Breast epithelium (tissue), 4 donors: ENCODE data around the gene C12orf57. TPM values are rescaled to one million over a fixed set of nuclear protein-coding genes. Genes with fewer than 3 reads are reported as not detected.
"Not testable (repeated sequence)": the region's sequence is repeated elsewhere in the genome, so short reads cannot be mapped to it uniquely, and the experiment has no call there.

Source experiments
- DNase-seq, 2 donors: peaks; one replicate each; pipeline ENCODE4 v3.0.0-alpha.2; 2019; ENCODE audit warnings: low spot score in 2 of 2
- H3K27ac ChIP-seq, 2 donors: fragments of 200-600 bp; sonication (generic) in 1 of 2; one replicate each; pipeline ENCODE4 v1.5.1; 2016 to 2019; ENCODE audit warnings: mild to moderate bottlenecking in 1 of 2
- H3K27me3 ChIP-seq, 2 donors: fragments of 200-600 bp; sonication (generic) in 1 of 2; one replicate each; pipeline versions ENCODE4 v1.5.1 to v1.6.0; 2017 to 2019; ENCODE audit warnings: control low read depth in 1 of 2, mild to moderate bottlenecking in 1 of 2
- H3K36me3 ChIP-seq: fragments of 200-600 bp; one replicate; pipeline ENCODE4 v1.5.1; 2019
- H3K4me1 ChIP-seq, 2 donors: fragments of 200-600 bp; sonication (generic); one replicate each; pipeline ENCODE4 v1.5.1; 2016 to 2019; ENCODE audit warnings: control low read depth in 1 of 2
- H3K4me3 ChIP-seq, 3 donors: fragments of 200-600 bp; sonication (generic); 1 replicate in 2 of 3; 2 replicates in 1 of 3; pipeline ENCODE4 v1.5.1; 2016 to 2019; ENCODE audit warnings: mild to moderate bottlenecking in 3 of 3, moderate library complexity in 2 of 3
- H3K9me3 ChIP-seq, 2 donors: fragments of 200-600 bp; sonication (generic) in 1 of 2; one replicate each; pipeline ENCODE4 v1.5.1; 2016 to 2019; ENCODE audit warnings: control low read depth in 1 of 2
- CTCF ChIP-seq, 3 donors: fragments of 450-650 bp; IDR thresholded peaks; one replicate each; pipeline ENCODE4 v1.5.1; 2016 to 2017; ENCODE audit warnings: antibody characterized with exemption in 3 of 3, mild to moderate bottlenecking in 3 of 3, moderate library complexity in 3 of 3
- POLR2A ChIP-seq: fragments of 450-650 bp; IDR thresholded peaks from one replicate; pipeline ENCODE4 v1.6.1; 2016; ENCODE audit warnings: antibody characterized with exemption, mild to moderate bottlenecking, moderate library complexity
- POLR2AphosphoS5 ChIP-seq, 3 donors: sonication (generic); formaldehyde crosslinking; IDR thresholded peaks; one replicate each; pipeline ENCODE4 v1.6.1; 2017; ENCODE audit warnings: antibody characterized with exemption in 3 of 3
- intact Hi-C: fragments of 100-400 bp; cut with DNase I; formaldehyde crosslinking; loops from one replicate; pipeline ENCODE4 v1.15.1; 2023; ENCODE audit warnings: low total_unique reads
- total RNA-seq, 3 donors: library from RNA; depleted of rRNA; stranded (reverse); fragments of >200 nt; gene quantifications; one replicate each; pipeline ENCODE4 v1.1.0, GENCODE V29; 2016

C12orf57 gene
- total RNA-seq, 3 donors from 2014 or later: 515 to 824 (median 547) TPM

GRCh38 chr12:6905414-6906040, 38.3 kb upstream of the C12orf57 start:
- no peak for TF ChIP-seq POLR2AphosphoS5 (IDR thresholded peaks at IDR 0.05)
- no peak for TF ChIP-seq POLR2A
- TF ChIP-seq CTCF (IDR thresholded peaks at IDR 0.05): no peak
- H3K9me3 ChIP-seq: no peaks in the 10 kb centered on the region
- H3K4me3 ChIP-seq: peak overlapping the region in 2 of 3 donors; percentile 72 to 77
- no peaks in the 10 kb centered on the region for H3K36me3 ChIP-seq
- no peaks in the 10 kb centered on the region for H3K27me3 ChIP-seq
- no peak for DNase-seq
- peak overlapping the region; percentile 93 to 94 for H3K27ac ChIP-seq
- intact Hi-C loops: no loop called here
- H3K4me1 ChIP-seq: no peaks in the 10 kb centered on the region

- H3K9me3 ChIP-seq, H3K4me1 ChIP-seq, H3K4me3 ChIP-seq, H3K27me3 ChIP-seq, intact Hi-C loops, H3K36me3 ChIP-seq, DNase-seq, H3K27ac ChIP-seq: not testable (repeated sequence)
Observed at GRCh38 chr12:6908141-6908540, 35.7 kb upstream of the C12orf57 start.

GRCh38 chr12:6909421-6910145, 34.2 kb upstream of the C12orf57 start:
- peaks cover 0 to 5% of the 10 kb centered on the region in 2 donors for H3K4me1 ChIP-seq
- intact Hi-C loops: no loop called here

GRCh38 chr12:6912164-6912935, 31.5 kb upstream of the C12orf57 start:
- no peak overlapping the region for H3K27ac ChIP-seq
- H3K9me3 ChIP-seq: no peaks in the 10 kb centered on the region
- no peak for DNase-seq
- peaks cover 0 to 5% of the 10 kb centered on the region in 2 donors for H3K4me1 ChIP-seq
- no peak for TF ChIP-seq POLR2AphosphoS5 (IDR thresholded peaks at IDR 0.05)
- no peak for TF ChIP-seq CTCF (IDR thresholded peaks at IDR 0.05)
- TF ChIP-seq POLR2A: no peak
- intact Hi-C loops: no loop called here
- H3K4me3 ChIP-seq: no peak overlapping the region
- H3K36me3 ChIP-seq: no peaks in the 10 kb centered on the region
- H3K27me3 ChIP-seq: no peaks in the 10 kb centered on the region

More at GRCh38 chr12:6909421-6910145, 34.2 kb upstream of the C12orf57 start:
- no peak for TF ChIP-seq CTCF (IDR thresholded peaks at IDR 0.05)
- no peak for TF ChIP-seq POLR2A
- no peak for TF ChIP-seq POLR2AphosphoS5 (IDR thresholded peaks at IDR 0.05)
- no peak for DNase-seq
- no peaks in the 10 kb centered on the region for H3K27me3 ChIP-seq
- no peaks in the 10 kb centered on the region for H3K9me3 ChIP-seq
- no peak overlapping the region for H3K27ac ChIP-seq
- H3K36me3 ChIP-seq: no peaks in the 10 kb centered on the region
- H3K4me3 ChIP-seq: no peak overlapping the region

GRCh38 chr12:6914246-6914946, 29.4 kb upstream of the C12orf57 start, which contains the start of gene ENO2:
Gene ENO2, plus strand, starts transcription at chr12:6914580. Its CDS starts 1,253 bp downstream, at chr12:6915833.
- H3K36me3 ChIP-seq: no peaks in the 10 kb centered on the region
- peaks cover 0 to 5% of the 10 kb centered on the region in 2 donors for H3K4me1 ChIP-seq
- H3K27me3 ChIP-seq: no peaks in the 10 kb centered on the region
- no peak for DNase-seq
- H3K4me3 ChIP-seq: peak within 1 kb of the TSS; percentile 59 to 87 (median 70)
- TF ChIP-seq POLR2AphosphoS5 (IDR thresholded peaks at IDR 0.05) (no peak), POLR2A (no peak), CTCF (IDR thresholded peaks at IDR 0.05) (no peak)
- H3K27ac ChIP-seq: peak within 1 kb of the TSS; percentile 81 to 93
- no peaks in the 10 kb centered on the region for H3K9me3 ChIP-seq
- intact Hi-C loops: no loop called here
